ENCODE measurements around the gene RELT. TPM values are rescaled to one million over a fixed set of nuclear protein-coding genes. Genes with fewer than 3 reads are reported as not detected.

Gene RELT
- total RNA-seq, 1 experiment from 2014 or later = 11.7 TPM

GRCh38 chr11:73405146-73405510 is 28.9 kb downstream of the RELT start:
- no peaks in the 10 kb centered on the region for H3K4me1 ChIP-seq
- ChIA-PET CTCF (no interaction called here), POLR2A (no interaction called here)
- H3K4me3 ChIP-seq (ENCODE audit: low read depth, low read length) = no peak overlapping the region
- no peaks in the 10 kb centered on the region; the same call in 1 of the 2 replicates for H3K36me3 ChIP-seq (ENCODE audit: control insufficient read depth, insufficient read depth, low read length)
- H3K27me3 ChIP-seq (replicated peaks; ENCODE audit: control insufficient read depth, insufficient read depth, low read length) = no peaks in the 10 kb centered on the region
- no peaks in the 10 kb centered on the region for H3K4me1 Mint-ChIP-seq (ENCODE audit: low read depth, unreplicated experiment)
- intact Hi-C loops (cut with micrococcal nuclease; ENCODE audit: unreplicated experiment) = loop anchor here (2.0 to 10.0 kb wide), 2 partner anchors 190 to 256 kb away; partner anchors contain the start of gene FAM168A
- H3K9me3 Mint-ChIP-seq (ENCODE audit: unreplicated experiment) = no peaks in the 10 kb centered on the region
- no peaks in the 10 kb centered on the region for H3K9me3 ChIP-seq
- no peaks in the 10 kb centered on the region for H3K27me3 Mint-ChIP-seq (ENCODE audit: insufficient read depth, unreplicated experiment)
- peaks cover 20% of the 10 kb centered on the region for H3K36me3 Mint-ChIP-seq (ENCODE audit: insufficient read depth, unreplicated experiment)
- H3K4me3 Mint-ChIP-seq (ENCODE audit: unreplicated experiment) = no peak overlapping the region
- TF ChIP-seq CTCF (IDR thresholded peaks at IDR 0.05; ENCODE audit: insufficient read depth in 1 of 2, low read depth in 1 of 2, low read length in 1 of 2, severe bottlenecking in 1 of 2, unreplicated experiment in 1 of 2) = no peak
- H3K27ac Mint-ChIP-seq (ENCODE audit: unreplicated experiment) = no peak overlapping the region
- no TSS peak for BruUV-seq (replicated peaks)
- DNase-seq = no peak

GRCh38 chr11:73406131-73406530 is 29.9 kb downstream of the RELT start:
- intact Hi-C loops (cut with micrococcal nuclease; ENCODE audit: unreplicated experiment) = loop anchor here (10.0 kb wide), 1 partner anchor 189 kb away; the partner anchor contains the start of gene FAM168A
- BruUV-seq (replicated peaks) = no TSS peak
- POLR2A ChIA-PET = no interaction called here

GRCh38 chr11:73406619-73407018 is 30.4 kb downstream of the RELT start:
- CTCF ChIA-PET = interaction anchor here (0.8 to 1.3 kb wide), 3 partner anchors 13 to 55 kb away, joined by 3 to 7 read pairs (median 4); no protein-coding TSS in a partner anchor
- Mint-ChIP-seq H3K36me3 (ENCODE audit: insufficient read depth, unreplicated experiment) (peaks cover 20% of the 10 kb centered on the region), H3K27ac (ENCODE audit: unreplicated experiment) (no peak overlapping the region)

More at GRCh38 chr11:73406131-73406530, 29.9 kb downstream of the RELT start:
- no peaks in the 10 kb centered on the region for H3K9me3 Mint-ChIP-seq (ENCODE audit: unreplicated experiment)
- Histone ChIP-seq H3K27me3 (replicated peaks; ENCODE audit: control insufficient read depth, insufficient read depth, low read length) (no peaks in the 10 kb centered on the region), H3K36me3 (ENCODE audit: control insufficient read depth, insufficient read depth, low read length) (no peaks in the 10 kb centered on the region; the same call in 1 of the 2 replicates), H3K4me3 (ENCODE audit: low read depth, low read length) (no peak overlapping the region), H3K9me3 (no peaks in the 10 kb centered on the region), H3K4me1 (no peaks in the 10 kb centered on the region)
- H3K36me3 Mint-ChIP-seq (ENCODE audit: insufficient read depth, unreplicated experiment) = peaks cover 20% of the 10 kb centered on the region
- H3K27me3 Mint-ChIP-seq (ENCODE audit: insufficient read depth, unreplicated experiment) = no peaks in the 10 kb centered on the region
- no peaks in the 10 kb centered on the region for H3K4me1 Mint-ChIP-seq (ENCODE audit: low read depth, unreplicated experiment)
- CTCF ChIA-PET = interaction anchor here (0.8 kb wide), 1 partner anchor 48 kb away, joined by 3 read pairs; no protein-coding TSS in a partner anchor
- DNase-seq = no peak
- TF ChIP-seq CTCF (IDR thresholded peaks at IDR 0.05; ENCODE audit: insufficient read depth in 1 of 2, low read depth in 1 of 2, low read length in 1 of 2, severe bottlenecking in 1 of 2, unreplicated experiment in 1 of 2) = no peak
- no peak overlapping the region for H3K27ac Mint-ChIP-seq (ENCODE audit: unreplicated experiment)
- H3K4me3 Mint-ChIP-seq (ENCODE audit: unreplicated experiment) = no peak overlapping the region

More at GRCh38 chr11:73406619-73407018, 30.4 kb downstream of the RELT start:
- Mint-ChIP-seq H3K9me3 (ENCODE audit: unreplicated experiment) (no peaks in the 10 kb centered on the region), H3K4me1 (ENCODE audit: low read depth, unreplicated experiment) (no peaks in the 10 kb centered on the region), H3K27me3 (ENCODE audit: insufficient read depth, unreplicated experiment) (no peaks in the 10 kb centered on the region), H3K4me3 (ENCODE audit: unreplicated experiment) (no peak overlapping the region)
- H3K36me3 ChIP-seq (ENCODE audit: control insufficient read depth, insufficient read depth, low read length) = no peaks in the 10 kb centered on the region; the same call in 1 of the 2 replicates
- no peak for TF ChIP-seq CTCF (IDR thresholded peaks at IDR 0.05; ENCODE audit: insufficient read depth in 1 of 2, low read depth in 1 of 2, low read length in 1 of 2, severe bottlenecking in 1 of 2, unreplicated experiment in 1 of 2)
- H3K9me3 ChIP-seq = no peaks in the 10 kb centered on the region
- BruUV-seq (replicated peaks) = no TSS peak
- no peaks in the 10 kb centered on the region for H3K27me3 ChIP-seq (replicated peaks; ENCODE audit: control insufficient read depth, insufficient read depth, low read length)
- intact Hi-C loops (cut with micrococcal nuclease; ENCODE audit: unreplicated experiment) = loop anchor here (10.0 kb wide), 1 partner anchor 188 kb away; the partner anchor contains the start of gene FAM168A
- H3K4me1 ChIP-seq = no peaks in the 10 kb centered on the region
- no peak overlapping the region for H3K4me3 ChIP-seq (ENCODE audit: low read depth, low read length)
- POLR2A ChIA-PET = interaction anchor here (0.5 kb wide), 1 partner anchor 1172 kb away, joined by 7 read pairs; no protein-coding TSS in a partner anchor
- DNase-seq = no peak
